H9 (cell line): ENCODE data around the gene RABGAP1L. TPM values are rescaled to one million over a fixed set of nuclear protein-coding genes. Genes with fewer than 3 reads are reported as not detected.

Experiments
- DNase-seq: peaks from one replicate; pipeline ENCODE4 v3.0.0-alpha.2; 2017
- H2AFZ ChIP-seq: one replicate; pipeline ENCODE4 v1.6.1; 2013; ENCODE audit warnings: mild to moderate bottlenecking, low read length, control low read depth, moderate library complexity
- H2AK5ac ChIP-seq: 2 replicates; pipeline ENCODE4 v1.6.1; 2013; ENCODE audit warnings: low read length, control low read depth, mixed read lengths; ENCODE audit not compliant: insufficient read length
- H2BK120ac ChIP-seq: one replicate; pipeline ENCODE4 v1.6.1; 2013; ENCODE audit warnings: low read depth, mild to moderate bottlenecking, low read length, control low read depth, inconsistent platforms; ENCODE audit not compliant: poor library complexity, severe bottlenecking
- H2BK12ac ChIP-seq: 2 replicates; pipeline ENCODE4 v1.6.1; 2013; ENCODE audit warnings: low read length, control low read depth, mixed read lengths, low read depth; ENCODE audit not compliant: insufficient read length
- H2BK15ac ChIP-seq: 2 replicates; pipeline ENCODE4 v1.6.1; 2013; ENCODE audit warnings: low read depth, low read length, control low read depth
- H2BK20ac ChIP-seq: one replicate; pipeline ENCODE4 v1.6.1; 2013; ENCODE audit warnings: low read depth, mild to moderate bottlenecking, low read length, control low read depth, inconsistent platforms; ENCODE audit not compliant: poor library complexity, severe bottlenecking
- H2BK5ac ChIP-seq: 2 replicates; pipeline ENCODE4 v1.6.1; 2013; ENCODE audit warnings: low read length, control low read depth, mixed read lengths; ENCODE audit not compliant: insufficient read length
- H3K14ac ChIP-seq: 2 replicates; pipeline ENCODE4 v1.6.1; 2013; ENCODE audit warnings: low read length, control low read depth; ENCODE audit not compliant: insufficient read depth
- H3K18ac ChIP-seq: 2 replicates; pipeline ENCODE4 v1.6.1; 2013; ENCODE audit warnings: low read depth, mild to moderate bottlenecking, mixed read lengths, low read length, control low read depth; ENCODE audit not compliant: insufficient read length
- H3K23ac ChIP-seq: 2 replicates; pipeline ENCODE4 v1.6.1; 2013; ENCODE audit warnings: low read length, control low read depth, mixed read lengths, low read depth; ENCODE audit not compliant: insufficient read length
- H3K23me2 ChIP-seq: 2 replicates; pipeline ENCODE4 v1.6.1; 2013; ENCODE audit warnings: low read depth, mild to moderate bottlenecking, mixed read lengths, low read length, control low read depth; ENCODE audit not compliant: insufficient read length, poor library complexity, severe bottlenecking
- H3K27ac ChIP-seq: 2 replicates; pipeline ENCODE4 v1.5.1; 2013; ENCODE audit warnings: low read length, control low read depth, mixed read lengths, low read depth; ENCODE audit not compliant: insufficient read length
- H3K27me3 ChIP-seq: 2 replicates; pipeline ENCODE4 v1.6.1; 2013; ENCODE audit warnings: low read length, control low read depth, inconsistent platforms; ENCODE audit not compliant: insufficient read depth
- H3K4ac ChIP-seq: 2 replicates; pipeline ENCODE4 v1.6.1; 2013; ENCODE audit warnings: low read depth, mild to moderate bottlenecking, control low read depth, inconsistent platforms, low read length, moderate library complexity
- H3K4me1 ChIP-seq: 2 replicates; pipeline ENCODE4 v1.6.1; 2013; ENCODE audit warnings: low read length, control low read depth, inconsistent platforms; ENCODE audit not compliant: insufficient read depth
- H3K4me2 ChIP-seq: 2 replicates; pipeline ENCODE4 v1.6.1; 2013; ENCODE audit warnings: low read length, control low read depth, mixed read lengths; ENCODE audit not compliant: insufficient read length, insufficient read depth
- H3K56ac ChIP-seq: 2 replicates; pipeline ENCODE4 v1.6.1; 2013; ENCODE audit warnings: low read depth, mild to moderate bottlenecking, mixed read lengths, low read length, control low read depth; ENCODE audit not compliant: insufficient read length
- H3K79me1 ChIP-seq: 2 replicates; pipeline ENCODE4 v1.6.1; 2013; ENCODE audit warnings: low read depth, mild to moderate bottlenecking, moderate library complexity, low read length, control low read depth, inconsistent platforms; ENCODE audit not compliant: insufficient read depth, poor library complexity, severe bottlenecking
- H3K79me2 ChIP-seq: 2 replicates; pipeline ENCODE4 v1.6.1; 2013; ENCODE audit warnings: low read length, control low read depth, inconsistent platforms; ENCODE audit not compliant: insufficient read depth
- H3K9ac ChIP-seq: 2 replicates; pipeline ENCODE4 v1.6.1; 2013; ENCODE audit warnings: low read length, control low read depth, mixed read lengths; ENCODE audit not compliant: insufficient read length; ENCODE audit errors: extremely low read depth
- H3K9me3 ChIP-seq: one replicate; pipeline ENCODE4 v1.6.1; 2013; ENCODE audit warnings: low read depth, low read length, inconsistent platforms; ENCODE audit not compliant: control insufficient read depth
- H3T11ph ChIP-seq: one replicate; pipeline ENCODE4 v1.6.1; 2013; ENCODE audit warnings: mild to moderate bottlenecking, low read length, control low read depth, inconsistent platforms
- H4K20me1 ChIP-seq: one replicate; pipeline ENCODE4 v1.6.1; 2013; ENCODE audit not compliant: control insufficient read depth, insufficient read length, insufficient read depth
- H4K5ac ChIP-seq: 2 replicates; pipeline ENCODE4 v1.6.1; 2013; ENCODE audit warnings: low read depth, mild to moderate bottlenecking, mixed read lengths, low read length, control low read depth; ENCODE audit not compliant: insufficient read length
- H4K8ac ChIP-seq: replicated peaks from 2 replicates; pipeline ENCODE4 v1.6.1; 2013; ENCODE audit warnings: low read length, control low read depth, mixed read lengths, low read depth; ENCODE audit not compliant: insufficient read length
- H4K91ac ChIP-seq: 2 replicates; pipeline ENCODE4 v1.6.1; 2013; ENCODE audit warnings: low read depth, mild to moderate bottlenecking, moderate library complexity, mixed read lengths, low read length, control low read depth; ENCODE audit not compliant: insufficient read length
- H3K27ac Mint-ChIP-seq, 3 experiments: 2 replicates in 2 of 3; 3 replicates in 1 of 3; pipeline ENCODE4 v1.8.0; 2020 to 2021; ENCODE audit warnings: mixed read lengths in 3 of 3, mild to moderate bottlenecking in 1 of 3, moderate library complexity in 1 of 3
- H3K27me3 Mint-ChIP-seq: 2 replicates; pipeline ENCODE4 v1.8.0; 2021; ENCODE audit warnings: low read depth, mild to moderate bottlenecking, moderate library complexity, mixed read lengths
- H3K36me3 Mint-ChIP-seq, 3 experiments: 2 replicates in 2 of 3; 3 replicates in 1 of 3; pipeline ENCODE4 v1.8.0; 2020 to 2021; ENCODE audit warnings: low read depth in 3 of 3, mixed read lengths in 3 of 3; ENCODE audit not compliant: insufficient read depth in 1 of 3
- H3K4me1 Mint-ChIP-seq, 2 experiments: 2 replicates each; pipeline ENCODE4 v1.8.0; 2020; ENCODE audit warnings: mixed read lengths in 2 of 2
- H3K4me3 Mint-ChIP-seq, 2 experiments: 2 replicates in 1 of 2; 3 replicates in 1 of 2; pipeline ENCODE4 v1.8.0; 2020 to 2021; ENCODE audit warnings: mild to moderate bottlenecking in 2 of 2, mixed read lengths in 2 of 2, moderate library complexity in 1 of 2
- H3K9me3 Mint-ChIP-seq, 2 experiments: 2 replicates in 1 of 2; 3 replicates in 1 of 2; pipeline ENCODE4 v1.8.0; 2020; ENCODE audit warnings: mild to moderate bottlenecking in 2 of 2, mixed read lengths in 2 of 2, moderate library complexity in 1 of 2
- WGBS: extraction: QIAGEN DNeasy Blood & Tissue Kit; methylation state at CpG from one replicate; pipeline ENCODE4 v1.1.7; 2013; ENCODE audit warnings: missing lambda C conversion rate, low lambda C conversion rate, mixed read lengths; ENCODE audit not compliant: insufficient read length; ENCODE audit errors: extremely low coverage; 5-methylcytosine and 5-hydroxymethylcytosine counted together
- total RNA-seq: library from RNA; stranded (reverse); gene quantifications from 2 replicates; pipeline ENCODE4 v1.2.1, GENCODE V29; 2021
- TF ChIP-seq, protein P1 (sequence below): fragments of 200-600 bp; sonication (generic); conservative IDR thresholded peaks from 3 replicates; pipeline ENCODE4 v1.8.0; 2021; ENCODE audit warnings: antibody characterized with exemption, mild to moderate bottlenecking

Gene RABGAP1L
- total RNA-seq, 1 experiment from 2014 or later: 147 TPM

- H3K27me3 ChIP-seq: no peaks in the 10 kb centered on the region
- H2BK15ac ChIP-seq: no peak overlapping the region
- no peak overlapping the region for H2BK20ac ChIP-seq
- TF ChIP-seq, protein P1, sequence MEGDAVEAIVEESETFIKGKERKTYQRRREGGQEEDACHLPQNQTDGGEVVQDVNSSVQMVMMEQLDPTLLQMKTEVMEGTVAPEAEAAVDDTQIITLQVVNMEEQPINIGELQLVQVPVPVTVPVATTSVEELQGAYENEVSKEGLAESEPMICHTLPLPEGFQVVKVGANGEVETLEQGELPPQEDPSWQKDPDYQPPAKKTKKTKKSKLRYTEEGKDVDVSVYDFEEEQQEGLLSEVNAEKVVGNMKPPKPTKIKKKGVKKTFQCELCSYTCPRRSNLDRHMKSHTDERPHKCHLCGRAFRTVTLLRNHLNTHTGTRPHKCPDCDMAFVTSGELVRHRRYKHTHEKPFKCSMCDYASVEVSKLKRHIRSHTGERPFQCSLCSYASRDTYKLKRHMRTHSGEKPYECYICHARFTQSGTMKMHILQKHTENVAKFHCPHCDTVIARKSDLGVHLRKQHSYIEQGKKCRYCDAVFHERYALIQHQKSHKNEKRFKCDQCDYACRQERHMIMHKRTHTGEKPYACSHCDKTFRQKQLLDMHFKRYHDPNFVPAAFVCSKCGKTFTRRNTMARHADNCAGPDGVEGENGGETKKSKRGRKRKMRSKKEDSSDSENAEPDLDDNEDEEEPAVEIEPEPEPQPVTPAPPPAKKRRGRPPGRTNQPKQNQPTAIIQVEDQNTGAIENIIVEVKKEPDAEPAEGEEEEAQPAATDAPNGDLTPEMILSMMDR: no peak
- H3K4me2 ChIP-seq: no peak overlapping the region
- H4K5ac ChIP-seq: no peak overlapping the region
- H2AFZ ChIP-seq: no peak overlapping the region
- Mint-ChIP-seq H3K4me3 (no peak overlapping the region), H3K27ac (no peak overlapping the region), H3K27me3 (no peaks in the 10 kb centered on the region), H3K4me1 (peaks cover 5 to 10% of the 10 kb centered on the region in 2 experiments; a peak in 3 of 4 replicates), H3K36me3 (peaks cover 2 to 18% (median 10%) of the 10 kb centered on the region in 3 experiments; a peak in 6 of 7 replicates), H3K9me3 (peaks cover 3 to 6% of the 10 kb centered on the region in 2 experiments; a peak in 1 of 5 replicates)
- no peak overlapping the region for H3K27ac ChIP-seq
- no peak overlapping the region for H4K8ac ChIP-seq
- H3K4ac ChIP-seq: no peak overlapping the region
- no peaks in the 10 kb centered on the region for H3K4me1 ChIP-seq
- no peaks in the 10 kb centered on the region for H4K20me1 ChIP-seq
- no peak overlapping the region for H3T11ph ChIP-seq
- H3K56ac ChIP-seq: no peak overlapping the region
- H3K79me2 ChIP-seq: no peaks in the 10 kb centered on the region
- no peak overlapping the region for H2AK5ac ChIP-seq
- no peak overlapping the region for H3K14ac ChIP-seq
- no peak overlapping the region for H2BK12ac ChIP-seq
- H3K79me1 ChIP-seq: no peaks in the 10 kb centered on the region
- no peak for DNase-seq
- H3K23ac ChIP-seq: no peak overlapping the region
- no peak overlapping the region for H2BK5ac ChIP-seq
- no peaks in the 10 kb centered on the region for H3K9me3 ChIP-seq
- no peaks in the 10 kb centered on the region for H3K23me2 ChIP-seq
- no peak overlapping the region for H2BK120ac ChIP-seq
- H3K9ac ChIP-seq: no peak overlapping the region
- no CpG with 5 or more reads among the region's 2 CpGs for WGBS
- H3K18ac ChIP-seq: no peak overlapping the region
- no peak overlapping the region for H4K91ac ChIP-seq
Observed at GRCh38 chr1:174242856-174243255, 83.5 kb downstream of the RABGAP1L start.
